H1 (cell line): ENCODE data around the gene AKIRIN1. TPM values are rescaled to one million over a fixed set of nuclear protein-coding genes. Genes with fewer than 3 reads are reported as not detected.

ENCODE experiments used
- BCL11A ChIP-seq, 2 experiments: IDR thresholded peaks; one replicate each; pipeline ENCODE4 v1.6.1; 2011; ENCODE audit warnings: low read depth in 2 of 2, low read length in 2 of 2, mild to moderate bottlenecking in 2 of 2
- TEAD4 ChIP-seq: IDR thresholded peaks from 2 replicates; pipeline ENCODE4 v1.6.1; 2012; ENCODE audit warnings: low read depth, low read length, inconsistent platforms, mixed read lengths
- polyA plus RNA-seq, 7 experiments: library from polyadenylated mRNA; depleted of rRNA in 3 of 7; stranded (reverse) in 5 of 7; unstranded in 2 of 7; fragments of >200 nt in 5 of 7; fragments of 200-250 nt in 2 of 7; gene quantifications; 1 replicate in 5 of 7; 2 replicates in 1 of 7; 4 replicates in 1 of 7; pipeline versions ENCODE4 v1.2.1 to v1.2.3, GENCODE V29; 2011 to 2013; ENCODE audit warnings: missing spikeins in 2 of 7, mixed read lengths in 2 of 7
- total RNA-seq: library from RNA; stranded (reverse); fragmentation: NEBNext Ultra II Directional; extraction: Animal tissue kit (Norgen Biotek cat#: 25700); gene quantifications from 2 replicates; pipeline ENCODE4 v1.2.1, GENCODE V29; 2021
- TF ChIP-seq, protein P1 (sequence below): fragments of 300-600 bp; sonication (generic); IDR thresholded peaks from 2 replicates; pipeline ENCODE4 v1.7.1; 2012; ENCODE audit warnings: low read length, moderate library complexity, mild to moderate bottlenecking, inconsistent platforms; ENCODE audit not compliant: insufficient replicate concordance

The AKIRIN1 gene
- total and polyA plus RNA-seq, 2 of the 8 experiments (the other 6 are each of a cell fraction or from before 2014, with no cell fraction given) = 148 to 236 TPM

DNA sequence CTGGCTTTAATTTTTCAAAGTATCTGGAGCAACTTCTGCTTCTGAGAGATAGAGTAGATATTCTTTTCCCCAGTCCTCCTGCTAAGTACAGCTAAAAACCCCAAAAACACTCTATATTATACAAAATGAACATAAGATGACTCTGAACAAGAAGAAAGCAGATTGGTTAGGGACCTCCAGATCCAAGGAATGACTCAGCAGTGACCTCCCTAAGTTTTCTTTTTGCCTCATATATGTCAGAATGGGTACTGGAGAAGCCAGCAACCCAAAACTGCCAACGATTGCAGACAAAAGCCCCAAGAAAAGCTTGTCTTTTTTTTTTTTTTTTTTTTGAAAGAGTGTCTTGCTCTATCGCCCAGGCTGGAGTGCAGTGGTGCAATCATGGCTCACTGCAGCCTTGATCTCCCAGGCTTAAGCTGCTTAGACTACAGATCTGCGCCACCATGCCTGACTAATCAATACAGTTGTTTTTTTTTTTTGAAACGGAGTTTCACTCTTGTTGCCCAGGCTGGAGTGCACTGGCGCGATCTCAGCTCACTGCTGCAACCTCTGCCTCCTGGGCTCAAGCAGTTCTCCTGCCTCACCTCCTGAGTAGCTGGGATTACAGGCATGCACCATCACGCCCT, 57.8 kb downstream of the AKIRIN1 start (continued):
- TF ChIP-seq, protein P1, sequence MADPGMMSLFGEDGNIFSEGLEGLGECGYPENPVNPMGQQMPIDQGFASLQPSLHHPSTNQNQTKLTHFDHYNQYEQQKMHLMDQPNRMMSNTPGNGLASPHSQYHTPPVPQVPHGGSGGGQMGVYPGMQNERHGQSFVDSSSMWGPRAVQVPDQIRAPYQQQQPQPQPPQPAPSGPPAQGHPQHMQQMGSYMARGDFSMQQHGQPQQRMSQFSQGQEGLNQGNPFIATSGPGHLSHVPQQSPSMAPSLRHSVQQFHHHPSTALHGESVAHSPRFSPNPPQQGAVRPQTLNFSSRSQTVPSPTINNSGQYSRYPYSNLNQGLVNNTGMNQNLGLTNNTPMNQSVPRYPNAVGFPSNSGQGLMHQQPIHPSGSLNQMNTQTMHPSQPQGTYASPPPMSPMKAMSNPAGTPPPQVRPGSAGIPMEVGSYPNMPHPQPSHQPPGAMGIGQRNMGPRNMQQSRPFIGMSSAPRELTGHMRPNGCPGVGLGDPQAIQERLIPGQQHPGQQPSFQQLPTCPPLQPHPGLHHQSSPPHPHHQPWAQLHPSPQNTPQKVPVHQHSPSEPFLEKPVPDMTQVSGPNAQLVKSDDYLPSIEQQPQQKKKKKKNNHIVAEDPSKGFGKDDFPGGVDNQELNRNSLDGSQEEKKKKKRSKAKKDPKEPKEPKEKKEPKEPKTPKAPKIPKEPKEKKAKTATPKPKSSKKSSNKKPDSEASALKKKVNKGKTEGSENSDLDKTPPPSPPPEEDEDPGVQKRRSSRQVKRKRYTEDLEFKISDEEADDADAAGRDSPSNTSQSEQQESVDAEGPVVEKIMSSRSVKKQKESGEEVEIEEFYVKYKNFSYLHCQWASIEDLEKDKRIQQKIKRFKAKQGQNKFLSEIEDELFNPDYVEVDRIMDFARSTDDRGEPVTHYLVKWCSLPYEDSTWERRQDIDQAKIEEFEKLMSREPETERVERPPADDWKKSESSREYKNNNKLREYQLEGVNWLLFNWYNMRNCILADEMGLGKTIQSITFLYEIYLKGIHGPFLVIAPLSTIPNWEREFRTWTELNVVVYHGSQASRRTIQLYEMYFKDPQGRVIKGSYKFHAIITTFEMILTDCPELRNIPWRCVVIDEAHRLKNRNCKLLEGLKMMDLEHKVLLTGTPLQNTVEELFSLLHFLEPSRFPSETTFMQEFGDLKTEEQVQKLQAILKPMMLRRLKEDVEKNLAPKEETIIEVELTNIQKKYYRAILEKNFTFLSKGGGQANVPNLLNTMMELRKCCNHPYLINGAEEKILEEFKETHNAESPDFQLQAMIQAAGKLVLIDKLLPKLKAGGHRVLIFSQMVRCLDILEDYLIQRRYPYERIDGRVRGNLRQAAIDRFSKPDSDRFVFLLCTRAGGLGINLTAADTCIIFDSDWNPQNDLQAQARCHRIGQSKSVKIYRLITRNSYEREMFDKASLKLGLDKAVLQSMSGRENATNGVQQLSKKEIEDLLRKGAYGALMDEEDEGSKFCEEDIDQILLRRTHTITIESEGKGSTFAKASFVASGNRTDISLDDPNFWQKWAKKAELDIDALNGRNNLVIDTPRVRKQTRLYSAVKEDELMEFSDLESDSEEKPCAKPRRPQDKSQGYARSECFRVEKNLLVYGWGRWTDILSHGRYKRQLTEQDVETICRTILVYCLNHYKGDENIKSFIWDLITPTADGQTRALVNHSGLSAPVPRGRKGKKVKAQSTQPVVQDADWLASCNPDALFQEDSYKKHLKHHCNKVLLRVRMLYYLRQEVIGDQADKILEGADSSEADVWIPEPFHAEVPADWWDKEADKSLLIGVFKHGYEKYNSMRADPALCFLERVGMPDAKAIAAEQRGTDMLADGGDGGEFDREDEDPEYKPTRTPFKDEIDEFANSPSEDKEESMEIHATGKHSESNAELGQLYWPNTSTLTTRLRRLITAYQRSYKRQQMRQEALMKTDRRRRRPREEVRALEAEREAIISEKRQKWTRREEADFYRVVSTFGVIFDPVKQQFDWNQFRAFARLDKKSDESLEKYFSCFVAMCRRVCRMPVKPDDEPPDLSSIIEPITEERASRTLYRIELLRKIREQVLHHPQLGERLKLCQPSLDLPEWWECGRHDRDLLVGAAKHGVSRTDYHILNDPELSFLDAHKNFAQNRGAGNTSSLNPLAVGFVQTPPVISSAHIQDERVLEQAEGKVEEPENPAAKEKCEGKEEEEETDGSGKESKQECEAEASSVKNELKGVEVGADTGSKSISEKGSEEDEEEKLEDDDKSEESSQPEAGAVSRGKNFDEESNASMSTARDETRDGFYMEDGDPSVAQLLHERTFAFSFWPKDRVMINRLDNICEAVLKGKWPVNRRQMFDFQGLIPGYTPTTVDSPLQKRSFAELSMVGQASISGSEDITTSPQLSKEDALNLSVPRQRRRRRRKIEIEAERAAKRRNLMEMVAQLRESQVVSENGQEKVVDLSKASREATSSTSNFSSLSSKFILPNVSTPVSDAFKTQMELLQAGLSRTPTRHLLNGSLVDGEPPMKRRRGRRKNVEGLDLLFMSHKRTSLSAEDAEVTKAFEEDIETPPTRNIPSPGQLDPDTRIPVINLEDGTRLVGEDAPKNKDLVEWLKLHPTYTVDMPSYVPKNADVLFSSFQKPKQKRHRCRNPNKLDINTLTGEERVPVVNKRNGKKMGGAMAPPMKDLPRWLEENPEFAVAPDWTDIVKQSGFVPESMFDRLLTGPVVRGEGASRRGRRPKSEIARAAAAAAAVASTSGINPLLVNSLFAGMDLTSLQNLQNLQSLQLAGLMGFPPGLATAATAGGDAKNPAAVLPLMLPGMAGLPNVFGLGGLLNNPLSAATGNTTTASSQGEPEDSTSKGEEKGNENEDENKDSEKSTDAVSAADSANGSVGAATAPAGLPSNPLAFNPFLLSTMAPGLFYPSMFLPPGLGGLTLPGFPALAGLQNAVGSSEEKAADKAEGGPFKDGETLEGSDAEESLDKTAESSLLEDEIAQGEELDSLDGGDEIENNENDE = no peak
- TF ChIP-seq BCL11A (IDR thresholded peaks at IDR 0.05; ENCODE audit: low read depth in 2 of 2, low read length in 2 of 2) (no peak), TEAD4 (no peak)
